HG03175 (cell line): ENCODE results near the gene LRRN4.
"Not testable (repeated sequence)": the region's sequence is repeated elsewhere in the genome, so short reads cannot be mapped to it uniquely, and the experiment has no call there.

Source experiments
- ATAC-seq: cut with Tn5 transposase; IDR thresholded peaks from one replicate; pipeline ENCODE4 v1.9.1; 2021; ENCODE audit warnings: mild to moderate bottlenecking, moderate library complexity; ENCODE audit not compliant: unreplicated experiment

LRRN4 gene

DNA sequence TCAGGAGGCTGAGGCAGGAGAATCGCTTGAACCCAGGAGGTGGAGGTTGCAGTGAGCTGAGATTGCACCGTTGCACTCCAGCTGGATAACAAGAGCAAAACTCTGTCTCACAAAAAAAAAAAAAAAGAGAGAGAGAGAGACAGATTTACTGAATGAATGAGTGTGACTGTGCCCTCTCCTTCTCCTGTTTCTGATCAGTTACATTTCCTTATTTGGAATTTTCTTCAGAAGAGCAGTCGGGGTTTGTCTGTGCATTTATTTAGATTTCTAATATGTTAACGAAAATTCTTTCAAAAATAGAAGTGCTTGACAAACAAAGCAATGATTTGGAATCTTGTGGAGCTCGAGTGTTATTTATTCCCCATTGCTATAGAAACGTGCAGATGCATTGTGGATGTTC, 6.4 kb upstream of the LRRN4 start:
- ATAC-seq: no peak

DNA sequence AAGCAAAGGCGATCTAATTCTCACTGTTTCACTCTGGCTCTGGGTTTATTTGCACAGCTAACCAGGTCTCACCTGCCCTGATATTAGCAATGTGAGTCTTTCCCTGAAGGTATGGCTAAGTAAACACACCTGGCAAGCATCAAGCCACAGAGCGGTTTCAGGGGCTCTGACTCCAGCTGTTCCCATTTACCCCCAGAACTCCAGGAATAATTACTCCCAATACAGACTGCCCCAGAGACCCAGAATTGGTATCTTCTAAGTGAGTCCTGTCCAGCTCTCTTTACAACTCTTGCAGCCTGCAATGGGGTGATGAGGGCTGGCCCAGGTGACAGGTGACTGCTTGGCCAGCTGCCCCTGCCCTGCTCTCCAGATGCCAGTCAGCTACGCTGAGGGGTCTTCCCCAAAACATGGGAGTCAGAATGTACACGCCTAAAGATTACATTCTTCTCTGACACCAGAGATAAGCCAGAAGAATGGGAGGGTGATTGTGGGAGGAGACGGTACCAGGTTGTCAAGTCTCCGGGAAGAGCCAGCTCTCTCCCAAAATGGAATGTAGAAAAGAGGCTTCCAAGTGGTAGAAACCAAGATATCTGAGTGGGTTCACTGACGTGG, 4.9 kb upstream of the LRRN4 start:
- ATAC-seq: no peak

DNA sequence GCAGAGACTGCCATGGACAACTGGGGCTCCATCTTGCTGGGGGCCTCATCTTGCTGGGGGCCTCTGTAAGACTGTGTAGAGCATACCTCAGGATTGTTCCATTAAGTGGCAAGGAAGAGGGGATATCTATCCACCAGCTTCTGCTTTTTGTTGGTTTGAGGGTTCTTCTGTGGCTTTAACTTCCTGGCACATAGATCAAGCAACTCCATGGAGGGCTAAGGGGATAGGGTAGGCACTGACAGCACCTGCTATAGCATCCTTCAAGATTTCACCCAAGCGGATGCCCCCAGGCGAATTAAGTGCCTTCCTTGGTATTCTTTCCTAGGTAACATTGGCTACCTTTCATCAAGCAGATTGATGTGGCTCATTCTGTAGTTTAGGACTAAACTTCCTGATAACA, 3.8 kb upstream of the LRRN4 start:
- no peak for ATAC-seq

DNA sequence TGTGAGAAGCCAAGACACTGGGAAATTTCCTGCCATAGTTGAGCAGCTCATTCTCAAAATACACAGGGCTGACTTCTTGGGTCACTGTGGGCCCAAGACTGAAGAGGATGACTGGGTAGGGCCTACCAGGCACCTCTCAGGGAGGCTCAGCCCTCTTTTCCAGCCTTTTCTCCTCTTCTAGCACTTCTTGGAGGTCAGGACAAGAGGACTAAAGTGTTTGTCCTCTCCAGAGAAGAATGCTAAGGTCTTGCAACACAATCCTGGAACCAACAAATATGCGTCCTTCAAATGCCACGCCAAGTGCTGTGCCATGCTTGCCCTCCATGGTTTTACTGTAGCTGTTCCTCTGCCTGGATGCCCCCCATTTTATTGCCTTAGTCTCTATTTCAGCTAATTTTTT, 3.3 kb upstream of the LRRN4 start:
- no peak for ATAC-seq

DNA sequence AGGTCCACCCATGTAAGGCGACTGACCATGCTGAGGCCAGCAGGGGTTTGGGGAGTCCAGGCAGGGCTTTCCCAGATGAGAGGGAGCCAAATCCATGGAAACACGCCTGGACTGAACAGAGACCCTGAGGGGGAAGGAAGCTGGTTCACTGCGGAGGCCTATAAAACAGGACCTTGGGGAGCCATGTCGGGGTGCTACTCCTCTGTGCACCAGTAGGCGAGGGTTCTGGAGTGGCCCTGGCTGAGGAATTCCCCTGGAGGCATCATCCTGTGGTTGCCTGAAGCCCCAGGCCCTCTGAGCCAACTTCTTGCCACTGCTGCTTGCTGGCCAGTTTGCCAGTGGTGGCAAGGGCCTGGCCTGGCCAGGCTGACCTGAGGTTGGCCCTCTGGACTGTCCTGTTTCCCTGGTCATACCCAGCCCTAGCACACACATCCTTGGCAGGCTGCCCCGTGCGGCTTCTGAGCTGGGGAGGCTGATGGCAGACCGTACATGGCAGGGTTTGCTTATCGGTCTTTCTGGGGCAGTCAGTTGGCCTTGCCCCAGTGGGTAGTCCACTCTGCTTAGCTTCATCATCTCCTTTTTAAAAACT, 2.2 kb upstream of the LRRN4 start:
- no peak for ATAC-seq

DNA sequence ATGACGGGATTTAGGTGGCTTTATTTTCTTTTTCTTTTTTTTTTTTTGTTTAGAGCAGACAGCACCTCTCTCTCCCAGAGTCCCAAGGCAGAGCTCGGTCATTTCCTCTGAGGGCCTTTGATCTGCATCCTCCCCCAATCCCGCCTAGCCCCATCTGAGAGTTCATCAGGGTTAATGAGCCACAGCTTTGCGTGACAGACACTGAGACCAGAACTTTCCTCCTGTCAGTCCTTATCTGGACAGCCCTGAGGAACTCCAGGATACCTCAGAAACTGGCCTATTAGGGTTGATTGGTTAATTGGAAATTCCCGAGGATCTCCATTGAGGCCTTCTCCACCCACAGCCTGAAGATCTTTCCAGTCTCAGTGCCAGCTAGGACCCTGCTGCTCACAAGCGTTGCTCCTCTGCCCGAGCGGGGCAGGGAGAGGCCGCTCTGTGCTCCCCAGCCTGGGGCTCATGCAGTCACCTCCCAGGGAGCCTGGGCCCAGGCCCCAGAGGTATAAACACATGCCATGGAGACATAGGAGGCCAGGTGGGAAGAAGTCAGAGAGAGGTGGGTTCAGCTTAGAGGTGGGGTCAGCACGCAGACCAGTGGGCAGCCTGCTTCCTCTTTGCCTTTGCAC, 1.4 kb upstream of the LRRN4 start:
- ATAC-seq: no peak

DNA sequence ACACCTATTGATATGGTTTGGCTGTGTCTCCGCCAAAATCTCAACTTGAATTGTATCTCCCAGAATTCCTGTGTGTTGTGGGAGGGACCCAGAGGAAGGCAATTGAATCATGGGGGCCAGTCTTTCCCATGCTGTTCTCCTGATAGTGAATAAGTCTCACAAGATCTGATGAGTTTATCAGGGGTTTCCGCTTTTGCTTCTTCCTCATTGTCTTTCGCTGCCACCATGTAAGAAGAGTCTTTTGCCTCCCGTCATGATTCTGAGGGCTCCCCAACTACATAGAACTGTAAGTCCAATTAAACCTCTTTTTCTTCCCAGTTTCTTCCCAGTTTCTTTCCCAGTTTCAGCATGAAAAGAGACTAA, 810 bp upstream of the LRRN4 start:
- not testable (repeated sequence) for ATAC-seq

DNA sequence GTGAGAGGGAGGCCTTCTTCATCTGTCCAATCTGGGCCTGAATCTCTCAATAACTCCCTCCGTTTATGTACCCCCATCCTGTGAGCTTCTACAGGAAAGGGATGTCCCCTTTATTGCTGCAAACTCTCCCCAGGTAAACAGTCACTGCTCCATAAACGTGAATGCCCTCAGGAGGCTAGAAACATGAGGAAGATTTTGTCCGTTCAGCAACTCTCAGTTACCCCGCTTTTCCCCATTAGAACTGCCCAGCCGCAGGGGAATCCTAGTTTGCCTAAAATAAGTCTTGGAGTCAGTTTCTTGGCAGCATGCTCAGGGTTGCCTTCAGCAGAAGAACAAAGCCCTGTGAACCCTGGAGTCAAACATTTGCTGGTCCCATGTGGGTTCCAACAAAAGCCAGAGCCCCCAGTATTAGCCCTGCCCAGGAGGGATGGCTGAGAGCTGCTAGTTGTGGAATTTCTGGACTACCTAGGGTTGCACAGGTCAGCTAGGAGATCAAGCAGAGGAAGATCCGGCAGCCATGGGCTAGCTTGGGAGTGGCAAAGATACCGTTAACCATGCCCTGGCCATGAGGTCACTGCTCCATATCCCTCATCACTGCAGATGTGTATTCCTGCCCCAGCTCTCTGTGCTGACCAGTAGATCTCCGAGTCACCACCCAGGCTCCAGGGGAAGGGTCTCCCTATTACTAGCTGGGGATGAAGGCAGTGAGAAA, 640 bp downstream of the LRRN4 start:
- no peak for ATAC-seq

DNA sequence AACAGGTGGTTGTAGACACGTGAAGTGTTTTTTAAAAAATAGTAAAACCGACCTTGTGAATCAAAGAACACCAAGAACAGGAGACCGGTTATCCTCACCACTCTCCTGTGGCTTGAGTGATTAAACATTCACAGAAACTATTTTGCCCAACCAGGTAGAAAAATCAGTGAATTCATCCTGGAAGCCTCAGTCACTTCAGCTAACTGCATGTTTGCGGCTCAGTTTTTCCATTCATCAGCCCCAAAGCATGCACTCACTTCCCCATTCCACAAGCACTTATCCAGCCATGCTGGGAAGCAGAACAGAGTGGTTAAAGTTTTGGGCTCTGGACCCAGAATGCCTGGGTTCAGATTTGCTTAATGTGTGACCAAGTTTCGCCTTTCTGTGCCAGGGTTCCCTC, 2.4 kb downstream of the LRRN4 start:
- no peak for ATAC-seq

DNA sequence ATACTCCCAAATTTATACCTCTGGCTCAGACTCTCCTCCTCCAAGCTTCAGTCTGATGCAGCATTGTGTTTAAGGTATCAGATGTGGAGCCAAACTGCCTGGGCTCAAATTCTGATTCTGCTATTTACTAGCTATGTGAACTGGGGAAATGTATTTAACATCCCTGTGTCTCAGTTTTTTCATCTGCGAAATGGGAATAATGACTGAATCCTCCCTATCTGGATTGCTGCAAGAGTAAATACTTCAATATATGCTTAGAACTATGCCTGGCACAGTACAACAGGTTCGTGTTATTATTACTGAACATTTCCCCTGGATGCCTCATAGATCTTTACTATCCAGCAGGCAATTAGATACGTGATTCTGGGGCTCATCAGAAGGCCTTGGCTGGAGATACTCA, 5.5 kb downstream of the LRRN4 start:
- ATAC-seq: no peak

DNA sequence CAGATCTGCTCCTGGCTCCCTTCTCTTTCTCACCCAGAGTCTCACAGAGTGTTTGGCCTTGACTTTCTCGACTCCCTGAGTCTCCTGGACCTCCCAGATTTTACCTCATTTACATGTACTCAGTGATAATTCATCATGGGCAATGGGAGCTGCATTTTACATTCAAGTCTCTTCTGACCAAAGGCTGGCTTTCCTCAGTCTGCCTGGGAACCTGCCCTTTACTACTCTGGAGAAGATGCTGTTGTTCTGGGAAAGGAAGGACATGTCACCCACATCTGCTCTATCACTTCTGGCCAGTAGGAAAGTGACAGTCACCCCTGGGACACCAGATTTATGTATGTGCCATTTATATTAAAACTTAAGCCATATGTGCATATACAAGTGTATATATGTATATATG, 7.4 kb downstream of the LRRN4 start:
- ATAC-seq: no peak

DNA sequence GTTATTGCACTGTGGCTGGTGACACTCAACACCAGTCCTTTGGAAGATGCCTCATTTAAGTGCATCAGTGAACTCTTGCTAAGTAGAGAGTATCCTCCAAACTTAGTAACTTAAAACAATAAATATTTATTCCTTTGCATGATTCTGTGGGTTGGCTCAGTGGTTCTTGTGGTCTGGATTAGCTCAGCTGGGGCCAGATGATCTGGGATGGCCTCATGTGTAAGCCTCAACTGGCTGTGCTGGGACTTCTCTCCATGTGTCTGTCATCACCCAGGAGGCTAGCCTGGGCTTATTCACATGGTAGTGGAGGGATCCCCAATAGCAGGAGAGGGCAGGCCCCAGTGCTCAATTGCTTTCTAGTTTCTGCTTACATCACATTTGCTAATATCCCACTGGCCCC, 8.3 kb downstream of the LRRN4 start:
- ATAC-seq: no peak

DNA sequence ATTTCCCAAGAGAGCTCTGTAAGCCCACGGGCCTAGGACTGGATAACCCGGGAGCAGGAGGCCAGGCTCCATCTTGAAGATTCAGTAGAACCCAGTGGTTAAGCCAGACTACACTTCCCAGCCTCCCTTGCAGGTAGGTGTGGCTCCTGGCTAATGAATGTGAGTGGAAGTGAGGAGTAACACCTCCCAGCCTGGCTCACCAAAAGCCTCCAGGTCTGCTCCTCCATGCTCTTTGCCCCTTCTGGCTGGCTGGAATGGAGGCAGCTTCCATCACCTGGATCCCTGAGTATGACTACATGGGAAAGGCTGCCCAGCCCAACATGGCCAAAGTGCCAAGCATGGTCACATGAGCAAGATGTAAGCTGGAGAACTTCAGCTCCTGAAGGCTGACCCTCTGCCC, 9.7 kb downstream of the LRRN4 start:
- ATAC-seq: no peak

DNA sequence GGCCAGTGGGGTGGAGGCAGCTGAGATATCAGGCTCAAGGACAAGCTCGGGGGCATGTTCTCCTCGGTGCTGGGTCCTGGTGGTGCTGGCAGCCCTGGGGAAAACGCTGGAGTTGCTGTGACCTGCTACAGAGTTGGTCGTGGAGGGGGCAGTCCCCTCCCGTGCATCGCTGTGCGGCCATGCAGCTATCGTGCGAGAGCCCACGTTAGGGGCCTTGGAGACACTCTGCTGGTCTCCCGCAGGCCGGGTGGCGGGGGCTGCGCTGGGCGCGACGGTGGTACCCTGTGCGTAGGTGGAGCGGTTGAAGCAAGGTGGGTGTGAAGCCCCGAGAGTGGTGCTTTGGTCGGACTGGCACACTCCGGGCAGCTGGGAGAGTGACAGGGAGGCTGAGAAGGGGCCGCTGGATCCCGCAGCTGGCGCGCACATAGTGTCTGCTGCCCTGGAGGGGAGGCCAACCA, 12.0 kb downstream of the LRRN4 start:
- ATAC-seq: no peak

DNA sequence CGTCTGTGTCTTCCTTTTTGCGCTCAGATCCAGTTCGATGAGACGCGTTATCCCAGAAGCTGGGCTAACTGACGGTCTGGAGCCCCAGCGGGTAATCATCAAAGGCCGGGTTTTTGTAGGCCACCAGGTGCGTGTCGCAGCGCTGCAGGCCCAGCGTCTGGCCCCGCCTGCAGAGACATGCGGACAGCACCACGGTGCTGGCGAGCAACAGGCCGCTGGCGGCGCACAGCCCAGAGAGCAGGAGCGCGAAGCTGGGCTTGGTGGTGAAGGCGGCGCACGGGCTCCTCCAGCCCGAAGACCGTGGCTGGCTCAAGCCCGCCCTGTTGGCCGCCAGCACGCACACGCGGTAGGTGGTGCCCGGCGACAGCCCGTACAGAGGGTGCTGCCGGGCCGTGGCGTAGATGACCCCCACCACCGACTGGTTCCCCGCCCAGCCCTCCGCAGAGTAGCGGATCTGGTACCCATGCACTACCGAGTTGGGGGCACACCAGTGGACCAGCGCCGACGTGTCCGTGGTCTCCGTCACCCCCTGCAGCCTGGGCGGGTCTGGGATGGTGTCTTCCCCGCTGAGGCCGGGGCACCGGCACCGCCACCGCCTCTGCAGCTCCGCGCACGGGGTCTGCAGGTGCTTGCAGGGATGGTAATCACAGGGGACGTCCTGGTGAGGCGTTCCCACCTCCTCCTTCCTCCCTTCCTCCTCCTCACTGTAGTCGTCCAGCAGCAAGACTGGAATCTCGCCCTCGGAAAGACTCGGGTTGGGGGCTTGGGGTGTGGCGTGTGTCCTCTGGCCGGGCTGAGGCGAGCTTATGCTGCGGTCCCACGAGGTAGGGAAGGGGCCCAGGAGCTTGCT, 12.7 kb downstream of the LRRN4 start:
- ATAC-seq: no peak

DNA sequence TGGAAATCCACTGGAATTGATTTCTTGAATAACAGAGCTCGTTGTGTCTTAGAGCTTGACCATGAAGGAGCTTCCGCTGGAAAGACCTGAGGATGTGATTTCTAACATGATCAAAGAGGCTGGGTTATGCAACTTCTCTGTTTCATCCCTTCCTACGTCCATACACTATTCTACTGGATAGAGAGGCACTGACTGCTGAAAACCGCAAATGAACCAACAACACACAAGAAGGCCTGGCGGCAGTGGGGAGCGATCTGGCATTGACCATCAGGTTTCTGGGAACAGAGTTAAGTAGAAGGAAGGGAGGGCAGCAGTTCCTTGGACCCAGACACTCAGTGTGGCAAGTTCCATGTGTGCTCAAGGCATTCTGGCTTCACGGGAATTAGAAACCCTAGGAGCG, 13.3 kb downstream of the LRRN4 start:
- no peak for ATAC-seq

DNA sequence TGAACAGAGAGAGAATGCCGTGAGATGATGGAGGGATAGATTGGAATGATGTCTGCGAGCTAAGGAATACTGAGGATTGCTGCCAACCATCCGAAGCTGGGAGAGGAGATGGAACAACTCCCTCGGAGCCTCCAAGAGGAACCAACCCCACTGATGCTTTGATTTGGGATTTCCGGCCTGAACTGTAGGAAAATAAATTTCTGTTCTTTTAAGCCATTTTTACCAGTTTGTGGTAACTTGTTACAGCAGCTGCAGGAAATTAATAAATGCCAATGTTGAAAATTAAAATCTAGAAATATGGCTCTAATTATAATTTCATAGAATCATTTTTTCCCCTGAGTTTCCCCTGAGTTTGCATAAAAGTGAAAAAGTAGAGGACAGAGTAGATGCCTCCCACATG, 14.1 kb downstream of the LRRN4 start:
- ATAC-seq: no peak

DNA sequence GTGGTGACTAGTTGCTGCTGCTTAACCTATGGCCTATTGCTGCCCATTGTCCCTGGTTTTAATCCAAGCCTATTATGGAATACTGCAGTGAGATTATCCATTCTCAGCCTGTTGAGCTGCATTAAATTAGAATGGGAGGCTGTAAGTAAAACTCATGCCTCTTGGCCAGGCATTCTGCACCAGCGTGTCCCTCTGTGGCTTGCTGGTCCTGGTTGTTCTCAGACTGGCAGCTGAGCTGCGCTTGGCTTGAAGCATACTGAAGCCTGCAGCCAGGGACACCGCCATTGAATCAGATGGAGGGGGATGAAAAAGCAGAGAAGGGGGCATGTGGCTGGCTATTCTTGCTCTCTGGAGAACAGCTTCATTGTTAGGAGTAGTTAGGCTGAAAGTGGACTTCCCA, 15.6 kb downstream of the LRRN4 start:
- no peak for ATAC-seq

DNA sequence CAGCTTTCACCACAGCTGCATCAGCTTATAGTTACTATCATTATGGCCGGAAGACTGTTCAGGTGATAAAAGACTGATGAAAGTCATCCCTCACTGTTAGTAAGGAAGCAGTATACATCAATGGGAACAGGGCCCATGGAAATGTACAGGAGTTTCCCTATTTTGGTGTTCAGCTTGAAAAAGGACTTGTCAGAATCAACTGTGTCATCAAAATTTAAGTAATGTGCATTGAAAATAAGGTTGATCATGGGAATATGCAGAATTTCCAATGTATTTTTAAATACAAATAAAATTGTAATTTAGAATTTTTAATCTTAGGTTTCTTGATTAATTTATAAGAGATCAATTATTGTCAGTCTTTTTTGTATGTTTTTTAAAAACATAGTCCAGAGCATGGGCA, 16.8 kb downstream of the LRRN4 start:
- no peak for ATAC-seq

DNA sequence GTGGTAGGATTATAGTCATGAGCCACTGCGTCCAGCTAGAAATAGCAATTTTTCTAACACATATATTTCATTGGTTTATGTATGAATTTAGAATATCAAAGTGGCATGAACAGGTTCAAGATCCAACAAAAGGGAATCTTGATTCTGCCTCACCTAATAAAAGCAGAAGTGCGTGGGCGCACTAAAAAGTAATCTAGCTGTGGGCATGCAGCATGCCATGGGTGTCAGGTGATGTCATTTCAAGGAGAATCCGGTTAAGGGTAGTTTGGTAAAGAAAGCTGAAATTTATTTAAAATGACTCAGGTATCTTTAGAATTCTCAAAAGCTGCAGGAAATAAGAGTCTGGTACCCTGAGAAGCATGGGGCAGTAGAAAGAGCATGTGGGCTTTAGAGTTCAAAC, 17.6 kb downstream of the LRRN4 start:
- ATAC-seq: no peak
